WTC11 (cell line): ENCODE measurements around the gene TPRG1L.

ENCODE experiments used
- ATF2 ChIP-seq: sonication (generic); formaldehyde crosslinking; IDR thresholded peaks from 2 replicates; pipeline ENCODE4 v1.8.1; 2022; ENCODE audit warnings: low read depth, missing genetic modification reagents, borderline replicate concordance
- CTCF ChIP-seq: fragments of 200-600 bp; IDR thresholded peaks from 2 replicates; pipeline ENCODE4 v1.8.0; 2022; ENCODE audit warnings: antibody characterized with exemption
- E2F4 ChIP-seq: sonication (generic); formaldehyde crosslinking; IDR thresholded peaks from 2 replicates; pipeline ENCODE4 v1.8.1; 2022; ENCODE audit warnings: low read depth, mild to moderate bottlenecking, moderate library complexity, missing genetic modification reagents, borderline replicate concordance
- FOXK1 ChIP-seq: sonication (generic); formaldehyde crosslinking; IDR thresholded peaks from 2 replicates; pipeline ENCODE4 v1.8.0; 2022; ENCODE audit warnings: mild to moderate bottlenecking, moderate library complexity, missing genetic modification reagents
- MAX ChIP-seq: sonication (generic); formaldehyde crosslinking; IDR thresholded peaks from 2 replicates; pipeline ENCODE4 v1.8.0; 2022; ENCODE audit warnings: mild to moderate bottlenecking, missing genetic modification reagents
- NFE2L1 ChIP-seq: sonication (generic); formaldehyde crosslinking; IDR thresholded peaks from 2 replicates; pipeline ENCODE4 v1.8.1; 2023; ENCODE audit warnings: missing genetic modification reagents
- NR1H2 ChIP-seq: sonication (generic); formaldehyde crosslinking; IDR thresholded peaks from 2 replicates; pipeline ENCODE4 v1.9.0; 2021; ENCODE audit warnings: mild to moderate bottlenecking, moderate library complexity, missing genetic modification reagents
- SMAD3 ChIP-seq: sonication (generic); formaldehyde crosslinking; IDR thresholded peaks from 2 replicates; pipeline ENCODE4 v1.8.0; 2022; ENCODE audit warnings: missing genetic modification reagents, mild to moderate bottlenecking, borderline replicate concordance
- USF2 ChIP-seq: sonication (generic); formaldehyde crosslinking; IDR thresholded peaks from 2 replicates; pipeline ENCODE4 v1.8.1; 2023; ENCODE audit warnings: mild to moderate bottlenecking, missing genetic modification reagents, moderate library complexity
- ZNF396 ChIP-seq: fragments of 250-450 bp; sonication (Bioruptor Pico); IDR thresholded peaks from 2 replicates; pipeline ENCODE4 v1.8.0; 2021; ENCODE audit warnings: mild to moderate bottlenecking, moderate library complexity, borderline replicate concordance

- TF ChIP-seq CTCF, result no peak
- no peak for TF ChIP-seq USF2 (CRISPR knock-in tag)
- TF ChIP-seq SMAD3 (CRISPR knock-in tag), result no peak
- TF ChIP-seq MAX, result no peak
- TF ChIP-seq NR1H2 (CRISPR knock-in tag), result no peak
- no peak for TF ChIP-seq NFE2L1 (CRISPR knock-in tag)
- no peak for TF ChIP-seq FOXK1 (CRISPR knock-in tag)
- TF ChIP-seq E2F4 (CRISPR knock-in tag), result no peak
- no peak for TF ChIP-seq ATF2 (CRISPR knock-in tag)
- no peak for TF ChIP-seq ZNF396 (CRISPR knock-in tag)
Measured at GRCh38 chr1:3645247-3645646, 20.4 kb downstream of the TPRG1L start.
